ACC112 (cell line): ENCODE measurements around the gene TTC33.

Experiments
- H2AFZ ChIP-seq: fragments of 200-600 bp; sonication (generic); one replicate; pipeline ENCODE4 v1.6.0; 2017; ENCODE audit warnings: antibody characterized with exemption, low read length; ENCODE audit not compliant: unreplicated experiment
- H3K27ac ChIP-seq: fragments of 200-600 bp; sonication (generic); 2 replicates; pipeline ENCODE4 v1.5.1; 2014; ENCODE audit warnings: low read depth, mild to moderate bottlenecking, antibody characterized with exemption, low read length, moderate library complexity
- H3K27me3 ChIP-seq: fragments of 200-600 bp; sonication (generic); 2 replicates; pipeline ENCODE4 v1.6.1; 2014; ENCODE audit warnings: mild to moderate bottlenecking, antibody characterized with exemption, low read length, moderate library complexity, mixed read lengths; ENCODE audit not compliant: insufficient read depth
- H3K36me3 ChIP-seq: fragments of 200-600 bp; sonication (generic); 2 replicates; pipeline ENCODE4 v1.6.1; 2016; ENCODE audit warnings: mild to moderate bottlenecking, antibody characterized with exemption, low read length, moderate library complexity, mixed read lengths; ENCODE audit not compliant: insufficient read depth
- H3K4me1 ChIP-seq: fragments of 200-600 bp; sonication (generic); one replicate; pipeline ENCODE4 v1.6.1; 2016; ENCODE audit warnings: low read length, mixed read lengths; ENCODE audit not compliant: insufficient read depth, unreplicated experiment, control insufficient read depth
- H3K4me3 ChIP-seq: fragments of 200-600 bp; sonication (generic); 2 replicates; pipeline ENCODE4 v1.5.1; 2014; ENCODE audit warnings: mild to moderate bottlenecking, low read depth, low read length
- H3K79me2 ChIP-seq: fragments of 200-600 bp; sonication (generic); one replicate; pipeline ENCODE4 v1.6.0; 2016; ENCODE audit warnings: low read length; ENCODE audit not compliant: control insufficient read depth, unreplicated experiment, insufficient read depth

Gene TTC33

DNA sequence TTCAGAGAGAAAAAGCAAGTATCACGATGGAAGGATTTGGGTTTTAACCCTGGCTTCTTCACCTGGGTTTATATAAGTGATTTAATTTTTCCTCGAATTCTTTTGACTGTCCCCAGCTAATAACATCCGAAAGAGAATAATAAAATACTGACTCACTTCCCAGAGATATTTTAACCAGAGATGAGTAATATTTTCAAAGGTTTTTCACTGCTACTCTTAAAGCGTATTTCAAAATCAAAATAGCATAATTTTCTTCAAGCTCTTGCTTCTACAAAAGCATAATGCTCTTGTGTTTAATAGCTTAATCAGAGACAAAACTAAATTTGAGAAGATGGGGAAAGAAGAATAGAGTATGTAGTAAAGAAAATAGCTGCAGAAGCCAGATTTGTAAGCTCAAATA lies 291.2 kb downstream of the TTC33 start:
- peak overlapping the region; percentile 66 for H2AFZ ChIP-seq
- H3K27ac ChIP-seq, result no peak overlapping the region
- H3K4me1 ChIP-seq, result peaks cover 22% of the 10 kb centered on the region
- H3K4me3 ChIP-seq, result 0 out of 2 replicates have a peak overlapping the region, but pooled peaks have one; percentile 0
- no peaks in the 10 kb centered on the region for H3K79me2 ChIP-seq
- H3K27me3 ChIP-seq, result no peaks in the 10 kb centered on the region
- no peaks in the 10 kb centered on the region for H3K36me3 ChIP-seq
